ENCODE results near the gene LZTS3. TPM values are rescaled to one million over a fixed set of nuclear protein-coding genes. Genes with fewer than 3 reads are reported as not detected.

Gene LZTS3
- total and polyA plus RNA-seq, 2 of the 13 experiments (the other 11 are each of a cell fraction or from before 2014, with no cell fraction given): 10.1 to 31.3 TPM

DNA sequence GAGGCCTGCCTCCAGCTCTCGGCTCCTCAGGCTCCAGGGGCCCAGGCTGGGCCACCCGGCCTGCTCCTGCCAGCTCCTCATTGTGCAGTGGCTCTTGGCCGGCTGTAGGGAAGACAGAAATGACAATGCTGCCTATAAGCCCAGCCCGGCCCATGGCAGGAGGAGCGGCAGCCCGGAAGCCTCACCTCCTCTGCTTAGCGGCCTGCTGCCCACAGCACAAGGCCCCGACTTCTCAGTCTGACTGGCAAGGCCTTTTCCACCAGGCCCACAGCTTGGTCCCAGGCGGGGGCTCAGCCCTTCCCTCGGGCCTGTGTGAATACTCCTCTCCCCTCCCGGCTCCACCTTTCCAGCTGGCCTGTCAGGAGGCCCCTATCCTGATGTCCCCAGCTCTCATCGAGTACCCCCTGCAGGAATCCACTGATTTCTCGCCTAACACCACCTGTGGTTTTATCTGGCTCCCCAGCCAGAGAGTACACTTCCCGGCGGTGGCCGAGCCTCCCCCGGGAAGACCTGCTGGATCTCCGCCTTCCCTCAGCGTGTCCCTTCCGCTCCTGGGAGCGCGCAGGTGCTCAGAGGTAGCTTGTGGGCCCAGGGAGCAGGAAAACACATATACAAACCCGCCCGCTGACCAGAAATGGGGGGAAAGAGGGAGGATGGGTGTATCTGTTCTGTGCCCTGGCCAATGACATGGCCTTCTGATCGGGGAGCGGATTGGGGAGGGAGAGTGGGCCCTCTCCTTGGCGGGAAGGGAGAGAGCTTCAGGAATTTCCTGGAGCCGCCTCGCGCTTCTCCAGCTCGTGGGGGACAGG lies 30.2 kb upstream of the LZTS3 start (continued):
- TF ChIP-seq, protein P1, sequence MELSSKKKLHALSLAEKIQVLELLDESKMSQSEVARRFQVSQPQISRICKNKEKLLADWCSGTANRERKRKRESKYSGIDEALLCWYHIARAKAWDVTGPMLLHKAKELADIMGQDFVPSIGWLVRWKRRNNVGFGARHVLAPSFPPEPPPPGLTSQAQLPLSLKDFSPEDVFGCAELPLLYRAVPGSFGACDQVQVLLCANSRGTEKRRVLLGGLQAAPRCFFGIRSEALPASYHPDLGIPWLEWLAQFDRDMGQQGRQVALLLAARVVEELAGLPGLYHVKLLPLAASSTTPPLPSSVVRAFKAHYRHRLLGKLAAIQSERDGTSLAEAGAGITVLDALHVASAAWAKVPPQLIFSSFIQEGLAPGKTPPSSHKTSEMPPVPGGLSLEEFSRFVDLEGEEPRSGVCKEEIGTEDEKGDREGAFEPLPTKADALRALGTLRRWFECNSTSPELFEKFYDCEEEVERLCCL (CRISPR knock-in tag; IDR thresholded peaks at IDR 0.05; ENCODE audit: borderline replicate concordance): no peak
- TF ChIP-seq, protein P2, sequence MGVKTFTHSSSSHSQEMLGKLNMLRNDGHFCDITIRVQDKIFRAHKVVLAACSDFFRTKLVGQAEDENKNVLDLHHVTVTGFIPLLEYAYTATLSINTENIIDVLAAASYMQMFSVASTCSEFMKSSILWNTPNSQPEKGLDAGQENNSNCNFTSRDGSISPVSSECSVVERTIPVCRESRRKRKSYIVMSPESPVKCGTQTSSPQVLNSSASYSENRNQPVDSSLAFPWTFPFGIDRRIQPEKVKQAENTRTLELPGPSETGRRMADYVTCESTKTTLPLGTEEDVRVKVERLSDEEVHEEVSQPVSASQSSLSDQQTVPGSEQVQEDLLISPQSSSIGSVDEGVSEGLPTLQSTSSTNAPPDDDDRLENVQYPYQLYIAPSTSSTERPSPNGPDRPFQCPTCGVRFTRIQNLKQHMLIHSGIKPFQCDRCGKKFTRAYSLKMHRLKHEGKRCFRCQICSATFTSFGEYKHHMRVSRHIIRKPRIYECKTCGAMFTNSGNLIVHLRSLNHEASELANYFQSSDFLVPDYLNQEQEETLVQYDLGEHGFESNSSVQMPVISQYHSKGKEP (CRISPR knock-in tag; IDR thresholded peaks at IDR 0.05): peak; percentile 35; the same call in 1 of the 2 replicates
- TF ChIP-seq, protein P3, sequence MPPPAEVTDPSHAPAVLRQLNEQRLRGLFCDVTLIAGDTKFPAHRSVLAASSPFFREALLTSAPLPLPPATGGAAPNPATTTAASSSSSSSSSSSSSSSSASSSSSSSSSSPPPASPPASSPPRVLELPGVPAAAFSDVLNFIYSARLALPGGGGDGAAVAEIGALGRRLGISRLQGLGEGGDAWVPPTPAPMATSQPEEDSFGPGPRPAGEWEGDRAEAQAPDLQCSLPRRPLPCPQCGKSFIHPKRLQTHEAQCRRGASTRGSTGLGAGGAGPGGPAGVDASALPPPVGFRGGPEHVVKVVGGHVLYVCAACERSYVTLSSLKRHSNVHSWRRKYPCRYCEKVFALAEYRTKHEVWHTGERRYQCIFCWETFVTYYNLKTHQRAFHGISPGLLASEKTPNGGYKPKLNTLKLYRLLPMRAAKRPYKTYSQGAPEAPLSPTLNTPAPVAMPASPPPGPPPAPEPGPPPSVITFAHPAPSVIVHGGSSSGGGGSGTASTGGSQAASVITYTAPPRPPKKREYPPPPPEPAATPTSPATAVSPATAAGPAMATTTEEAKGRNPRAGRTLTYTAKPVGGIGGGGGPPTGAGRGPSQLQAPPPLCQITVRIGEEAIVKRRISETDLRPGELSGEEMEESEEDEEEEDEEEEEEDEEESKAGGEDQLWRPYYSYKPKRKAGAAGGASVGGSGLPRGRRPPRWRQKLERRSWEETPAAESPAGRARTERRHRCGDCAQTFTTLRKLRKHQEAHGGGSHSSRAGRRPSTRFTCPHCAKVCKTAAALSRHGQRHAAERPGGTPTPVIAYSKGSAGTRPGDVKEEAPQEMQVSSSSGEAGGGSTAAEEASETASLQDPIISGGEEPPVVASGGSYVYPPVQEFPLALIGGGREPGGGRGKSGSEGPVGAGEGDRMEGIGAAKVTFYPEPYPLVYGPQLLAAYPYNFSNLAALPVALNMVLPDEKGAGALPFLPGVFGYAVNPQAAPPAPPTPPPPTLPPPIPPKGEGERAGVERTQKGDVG (CRISPR knock-in tag; IDR thresholded peaks at IDR 0.05; ENCODE audit: borderline replicate concordance): no peak
- TF ChIP-seq XBP1 (CRISPR knock-in tag; IDR thresholded peaks at IDR 0.05) (no peak), ZNF550 (CRISPR knock-in tag; IDR thresholded peaks at IDR 0.05; ENCODE audit: borderline replicate concordance) (peak; percentile 21; the same call in 1 of the 2 replicates), ZNF234 (CRISPR knock-in tag; conservative IDR thresholded peaks at IDR 0.05) (no peak; the same call in 1 of the 2 replicates), NR1H2 (CRISPR knock-in tag; IDR thresholded peaks at IDR 0.05; ENCODE audit: borderline replicate concordance, low read depth) (no peak), ZNF441 (CRISPR knock-in tag; IDR thresholded peaks at IDR 0.05; ENCODE audit: borderline replicate concordance) (peak; percentile 56)
- TF ChIP-seq, protein P4, sequence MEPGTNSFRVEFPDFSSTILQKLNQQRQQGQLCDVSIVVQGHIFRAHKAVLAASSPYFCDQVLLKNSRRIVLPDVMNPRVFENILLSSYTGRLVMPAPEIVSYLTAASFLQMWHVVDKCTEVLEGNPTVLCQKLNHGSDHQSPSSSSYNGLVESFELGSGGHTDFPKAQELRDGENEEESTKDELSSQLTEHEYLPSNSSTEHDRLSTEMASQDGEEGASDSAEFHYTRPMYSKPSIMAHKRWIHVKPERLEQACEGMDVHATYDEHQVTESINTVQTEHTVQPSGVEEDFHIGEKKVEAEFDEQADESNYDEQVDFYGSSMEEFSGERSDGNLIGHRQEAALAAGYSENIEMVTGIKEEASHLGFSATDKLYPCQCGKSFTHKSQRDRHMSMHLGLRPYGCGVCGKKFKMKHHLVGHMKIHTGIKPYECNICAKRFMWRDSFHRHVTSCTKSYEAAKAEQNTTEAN (CRISPR knock-in tag; conservative IDR thresholded peaks at IDR 0.05): 0 out of 2 replicates have a peak, but pooled peaks have one; percentile 53
- TF ChIP-seq, protein P5, sequence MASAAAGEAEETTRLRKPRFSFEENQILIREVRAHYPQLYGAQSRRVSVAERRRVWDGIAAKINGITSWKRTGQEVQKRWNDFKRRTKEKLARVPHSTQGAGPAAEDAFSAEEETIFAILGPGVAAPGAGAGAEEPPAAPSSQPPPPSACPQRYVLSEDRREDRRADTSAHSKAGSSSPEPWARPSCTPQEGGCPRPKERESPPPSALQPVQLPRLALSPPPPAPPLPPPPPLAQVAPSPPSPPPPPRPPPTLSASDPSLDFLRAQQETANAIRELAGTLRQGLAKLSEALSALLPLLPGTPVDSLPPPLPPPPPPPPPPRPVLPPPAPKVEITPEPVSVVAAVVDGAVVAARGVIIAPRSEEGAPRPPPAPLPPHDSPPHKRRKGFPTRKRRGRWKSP (CRISPR knock-in tag; IDR thresholded peaks at IDR 0.05): no peak; the same call in 1 of the 2 replicates
- TF ChIP-seq, protein P6, sequence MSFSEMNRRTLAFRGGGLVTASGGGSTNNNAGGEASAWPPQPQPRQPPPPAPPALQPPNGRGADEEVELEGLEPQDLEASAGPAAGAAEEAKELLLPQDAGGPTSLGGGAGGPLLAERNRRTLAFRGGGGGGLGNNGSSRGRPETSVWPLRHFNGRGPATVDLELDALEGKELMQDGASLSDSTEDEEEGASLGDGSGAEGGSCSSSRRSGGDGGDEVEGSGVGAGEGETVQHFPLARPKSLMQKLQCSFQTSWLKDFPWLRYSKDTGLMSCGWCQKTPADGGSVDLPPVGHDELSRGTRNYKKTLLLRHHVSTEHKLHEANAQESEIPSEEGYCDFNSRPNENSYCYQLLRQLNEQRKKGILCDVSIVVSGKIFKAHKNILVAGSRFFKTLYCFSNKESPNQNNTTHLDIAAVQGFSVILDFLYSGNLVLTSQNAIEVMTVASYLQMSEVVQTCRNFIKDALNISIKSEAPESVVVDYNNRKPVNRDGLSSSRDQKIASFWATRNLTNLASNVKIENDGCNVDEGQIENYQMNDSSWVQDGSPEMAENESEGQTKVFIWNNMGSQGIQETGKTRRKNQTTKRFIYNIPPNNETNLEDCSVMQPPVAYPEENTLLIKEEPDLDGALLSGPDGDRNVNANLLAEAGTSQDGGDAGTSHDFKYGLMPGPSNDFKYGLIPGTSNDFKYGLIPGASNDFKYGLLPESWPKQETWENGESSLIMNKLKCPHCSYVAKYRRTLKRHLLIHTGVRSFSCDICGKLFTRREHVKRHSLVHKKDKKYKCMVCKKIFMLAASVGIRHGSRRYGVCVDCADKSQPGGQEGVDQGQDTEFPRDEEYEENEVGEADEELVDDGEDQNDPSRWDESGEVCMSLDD (CRISPR knock-in tag; IDR thresholded peaks at IDR 0.05; ENCODE audit: borderline replicate concordance): no peak
- TF ChIP-seq, protein P7, sequence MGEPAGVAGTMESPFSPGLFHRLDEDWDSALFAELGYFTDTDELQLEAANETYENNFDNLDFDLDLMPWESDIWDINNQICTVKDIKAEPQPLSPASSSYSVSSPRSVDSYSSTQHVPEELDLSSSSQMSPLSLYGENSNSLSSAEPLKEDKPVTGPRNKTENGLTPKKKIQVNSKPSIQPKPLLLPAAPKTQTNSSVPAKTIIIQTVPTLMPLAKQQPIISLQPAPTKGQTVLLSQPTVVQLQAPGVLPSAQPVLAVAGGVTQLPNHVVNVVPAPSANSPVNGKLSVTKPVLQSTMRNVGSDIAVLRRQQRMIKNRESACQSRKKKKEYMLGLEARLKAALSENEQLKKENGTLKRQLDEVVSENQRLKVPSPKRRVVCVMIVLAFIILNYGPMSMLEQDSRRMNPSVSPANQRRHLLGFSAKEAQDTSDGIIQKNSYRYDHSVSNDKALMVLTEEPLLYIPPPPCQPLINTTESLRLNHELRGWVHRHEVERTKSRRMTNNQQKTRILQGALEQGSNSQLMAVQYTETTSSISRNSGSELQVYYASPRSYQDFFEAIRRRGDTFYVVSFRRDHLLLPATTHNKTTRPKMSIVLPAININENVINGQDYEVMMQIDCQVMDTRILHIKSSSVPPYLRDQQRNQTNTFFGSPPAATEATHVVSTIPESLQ (CRISPR knock-in tag; conservative IDR thresholded peaks at IDR 0.05): no peak
